Colonic mucosa (tissue), 4 donors: ENCODE data around the gene SMARCAD1. TPM values are rescaled to one million over a fixed set of nuclear protein-coding genes. Genes with fewer than 3 reads are reported as not detected.
"Not testable (repeated sequence)": the region's sequence is repeated elsewhere in the genome, so short reads cannot be mapped to it uniquely, and the experiment has no call there.

ENCODE experiments used
- DNase-seq: peaks from one replicate; pipeline ENCODE4 v3.0.0-alpha.2; 2020
- H3K27ac ChIP-seq: fragments of 200-600 bp; one replicate; pipeline ENCODE4 v1.8.0; 2021
- H3K27me3 ChIP-seq: fragments of 200-600 bp; one replicate; pipeline ENCODE4 v1.8.0; 2021
- H3K36me3 ChIP-seq: fragments of 200-600 bp; one replicate; pipeline ENCODE4 v1.8.0; 2021
- H3K4me1 ChIP-seq: fragments of 200-600 bp; one replicate; pipeline ENCODE4 v1.8.0; 2021; ENCODE audit warnings: mild to moderate bottlenecking
- H3K4me3 ChIP-seq: fragments of 200-600 bp; one replicate; pipeline ENCODE4 v1.8.0; 2021
- H3K9ac ChIP-seq, 2 donors: one replicate each; pipeline ENCODE4 v1.7.0; 2013; ENCODE audit warnings: control low read depth in 2 of 2, low read depth in 2 of 2, low read length in 2 of 2
- H3K9me3 ChIP-seq: fragments of 200-600 bp; one replicate; pipeline ENCODE4 v1.8.0; 2021
- intact Hi-C: fragments of 100-400 bp; cut with DNase I; formaldehyde crosslinking; loops from one replicate; pipeline ENCODE4 v1.14.1; 2022
- total RNA-seq, 2 donors: library from RNA; stranded (reverse); fragmentation: NEBNext Ultra II Directional in 1 of 2; extraction: Animal tissue kit (Norgen Biotek cat#: 25700) in 1 of 2; gene quantifications; one replicate each; pipeline ENCODE4 v1.2.1, GENCODE V29; 2021
- TF ChIP-seq, protein P1 (sequence below): fragments of 200-600 bp; IDR thresholded peaks from one replicate; pipeline ENCODE4 v1.8.0; 2022; ENCODE audit warnings: antibody characterized with exemption, mild to moderate bottlenecking
- donor health status: healthy.
- donor health status: DM: no; HTN: no; CAD: no.
- donor health status: DM: no; HTN: no; CAD: no.

The SMARCAD1 gene
- total RNA-seq, 2 donors from 2014 or later = 15.3 to 18.2 TPM

DNA sequence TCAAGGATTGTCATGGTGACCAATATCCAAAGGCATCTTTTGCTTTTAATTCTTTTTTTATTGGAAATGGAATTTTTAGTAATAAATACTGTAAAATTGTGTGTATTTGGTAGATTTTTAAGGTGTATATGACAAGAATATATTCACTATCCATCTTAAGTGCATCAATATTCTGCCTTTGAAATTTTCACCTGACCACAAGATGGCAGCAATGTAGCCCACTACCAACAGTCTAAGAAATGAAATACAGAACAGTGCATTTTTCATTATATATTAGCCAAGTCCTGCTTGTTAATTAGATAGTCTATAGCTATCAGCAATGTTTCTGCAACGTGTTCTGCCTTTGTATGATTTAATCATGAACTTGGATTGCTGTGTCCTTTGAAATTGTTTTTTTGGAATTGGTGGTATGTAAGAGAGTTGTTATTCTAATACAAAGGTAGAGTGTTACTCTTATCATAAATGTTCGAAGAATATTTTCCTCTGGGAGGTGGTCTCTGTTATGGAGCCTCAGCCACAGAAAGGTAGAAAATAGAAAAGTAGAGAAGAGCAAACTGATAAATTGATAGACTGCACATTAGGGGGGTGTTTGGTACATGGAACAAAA, 96.8 kb downstream of the SMARCAD1 start:
- no peaks in the 10 kb centered on the region for H3K9me3 ChIP-seq
- no peaks in the 10 kb centered on the region for H3K27me3 ChIP-seq
- TF ChIP-seq, protein P1, sequence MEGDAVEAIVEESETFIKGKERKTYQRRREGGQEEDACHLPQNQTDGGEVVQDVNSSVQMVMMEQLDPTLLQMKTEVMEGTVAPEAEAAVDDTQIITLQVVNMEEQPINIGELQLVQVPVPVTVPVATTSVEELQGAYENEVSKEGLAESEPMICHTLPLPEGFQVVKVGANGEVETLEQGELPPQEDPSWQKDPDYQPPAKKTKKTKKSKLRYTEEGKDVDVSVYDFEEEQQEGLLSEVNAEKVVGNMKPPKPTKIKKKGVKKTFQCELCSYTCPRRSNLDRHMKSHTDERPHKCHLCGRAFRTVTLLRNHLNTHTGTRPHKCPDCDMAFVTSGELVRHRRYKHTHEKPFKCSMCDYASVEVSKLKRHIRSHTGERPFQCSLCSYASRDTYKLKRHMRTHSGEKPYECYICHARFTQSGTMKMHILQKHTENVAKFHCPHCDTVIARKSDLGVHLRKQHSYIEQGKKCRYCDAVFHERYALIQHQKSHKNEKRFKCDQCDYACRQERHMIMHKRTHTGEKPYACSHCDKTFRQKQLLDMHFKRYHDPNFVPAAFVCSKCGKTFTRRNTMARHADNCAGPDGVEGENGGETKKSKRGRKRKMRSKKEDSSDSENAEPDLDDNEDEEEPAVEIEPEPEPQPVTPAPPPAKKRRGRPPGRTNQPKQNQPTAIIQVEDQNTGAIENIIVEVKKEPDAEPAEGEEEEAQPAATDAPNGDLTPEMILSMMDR = peak; percentile 17
- no peaks in the 10 kb centered on the region for H3K36me3 ChIP-seq
- no peak overlapping the region for H3K27ac ChIP-seq
- H3K9ac ChIP-seq = no peak overlapping the region
- DNase-seq = no peak
- intact Hi-C loops = no loop called here
- no peaks in the 10 kb centered on the region for H3K4me1 ChIP-seq
- H3K4me3 ChIP-seq = no peak overlapping the region

- intact Hi-C loops = loop anchor here (5.0 kb wide), 1 partner anchor 82 kb away; no protein-coding TSS in a partner anchor
- TF ChIP-seq, protein P1 = no peak
Measured at GRCh38 chr4:94305466-94306225, 98.0 kb downstream of the SMARCAD1 start.

DNA sequence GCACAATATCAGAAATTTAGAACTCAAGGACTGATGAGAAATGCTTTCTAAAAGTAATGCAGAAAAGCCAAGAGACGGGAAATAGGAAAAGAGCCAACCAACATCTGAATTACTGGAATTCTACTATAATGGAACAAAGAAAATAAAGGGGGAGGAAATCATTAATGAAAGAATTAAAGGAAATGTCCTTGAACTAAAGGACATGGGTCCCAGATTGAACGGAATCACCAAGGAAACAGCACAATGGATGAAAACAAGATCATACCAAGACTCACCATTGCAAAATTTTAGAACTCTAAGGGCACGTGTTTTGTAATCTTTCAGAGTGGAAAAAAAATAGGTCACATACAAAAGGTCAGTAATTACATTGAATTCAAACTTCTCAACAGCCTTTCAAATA, 99.0 kb downstream of the SMARCAD1 start:
- Histone ChIP-seq H3K9ac (no peak overlapping the region), H3K36me3 (no peaks in the 10 kb centered on the region), H3K9me3 (no peaks in the 10 kb centered on the region), H3K4me3 (no peak overlapping the region), H3K27me3 (no peaks in the 10 kb centered on the region), H3K4me1 (no peaks in the 10 kb centered on the region), H3K27ac (no peak overlapping the region)
- TF ChIP-seq, protein P1 = no peak
- intact Hi-C loops = loop anchor here (5.0 kb wide), 1 partner anchor 81 kb away; no protein-coding TSS in a partner anchor
- DNase-seq = no peak

More at GRCh38 chr4:94305466-94306225, 98.0 kb downstream of the SMARCAD1 start:
- H3K9ac ChIP-seq = no peak overlapping the region
- H3K36me3 ChIP-seq = no peaks in the 10 kb centered on the region
- no peaks in the 10 kb centered on the region for H3K4me1 ChIP-seq
- H3K9me3 ChIP-seq = no peaks in the 10 kb centered on the region
- no peak overlapping the region for H3K27ac ChIP-seq
- no peaks in the 10 kb centered on the region for H3K27me3 ChIP-seq
- no peak overlapping the region for H3K4me3 ChIP-seq
- no peak for DNase-seq

DNA sequence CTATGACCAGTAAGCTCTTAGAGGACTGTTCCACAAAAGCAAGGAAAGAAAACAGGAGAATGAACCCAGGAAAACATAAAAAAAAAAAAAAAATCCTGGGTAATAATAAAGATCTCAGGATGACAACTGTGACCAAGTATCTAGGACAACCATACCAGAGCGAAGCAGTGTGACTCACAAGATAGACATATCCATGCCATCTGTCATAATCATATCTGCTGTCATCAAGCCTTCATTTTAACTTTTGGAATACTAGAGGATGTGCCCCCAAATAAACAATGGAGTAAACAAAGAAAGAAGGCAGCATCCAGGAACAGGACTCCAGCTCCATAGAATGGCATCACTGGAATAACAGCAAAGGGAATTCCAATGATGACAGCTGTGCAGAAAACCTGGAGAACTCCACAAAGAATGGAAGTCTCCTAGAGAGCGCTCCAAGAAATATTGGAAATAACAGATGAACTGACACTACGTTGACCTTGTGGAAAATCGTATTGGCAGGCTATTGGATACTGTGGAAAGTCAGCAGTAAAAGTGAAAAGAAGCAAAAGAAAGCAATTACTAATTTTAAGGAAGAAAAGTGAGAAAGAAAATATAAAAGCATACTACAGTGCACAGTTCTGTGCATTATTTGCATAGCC, 99.7 kb downstream of the SMARCAD1 start:
- Histone ChIP-seq H3K27ac (no peak overlapping the region), H3K9me3 (no peaks in the 10 kb centered on the region), H3K4me1 (no peaks in the 10 kb centered on the region), H3K27me3 (no peaks in the 10 kb centered on the region), H3K9ac (no peak overlapping the region), H3K36me3 (no peaks in the 10 kb centered on the region), H3K4me3 (no peak overlapping the region)
- intact Hi-C loops = loop anchor here (5.0 kb wide), 1 partner anchor 80 kb away; no protein-coding TSS in a partner anchor
- TF ChIP-seq, protein P1 = no peak
- DNase-seq = no peak

DNA sequence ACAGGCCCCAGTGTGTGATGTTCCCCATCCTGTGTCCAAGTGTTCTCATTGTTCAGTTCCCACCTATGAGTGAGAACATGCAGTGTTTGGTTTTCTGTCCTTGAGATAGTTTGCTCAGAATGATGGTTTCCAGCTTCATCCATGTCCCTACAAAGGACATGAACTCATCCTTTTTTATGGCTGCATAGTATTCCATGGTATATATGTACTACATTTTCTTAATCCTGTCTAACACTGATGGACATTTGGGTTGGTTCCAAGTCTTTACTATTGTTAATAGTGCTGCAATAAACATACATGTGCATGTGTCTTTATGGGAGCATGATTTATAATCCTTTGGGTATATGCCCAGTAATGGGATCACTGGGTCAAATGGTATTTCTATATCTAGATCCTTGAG, 112.3 kb downstream of the SMARCAD1 start:
- DNase-seq, H3K9ac ChIP-seq, H3K4me1 ChIP-seq, H3K36me3 ChIP-seq, H3K4me3 ChIP-seq, H3K27ac ChIP-seq, intact Hi-C loops, H3K27me3 ChIP-seq, H3K9me3 ChIP-seq: not testable (repeated sequence)
